H1 (cell line): ENCODE data around the gene C19orf25. TPM values are rescaled to one million over a fixed set of nuclear protein-coding genes. Genes with fewer than 3 reads are reported as not detected.

Experiments used
- CTCF ChIA-PET: fragments of 300-600 bp; sonication (Branson Sonifier 250); formaldehyde crosslinking; loops from one replicate; lab custom pipeline; 2021; ENCODE audit not compliant: partially characterized antibody; lab: Charles Lee
- POLR2A ChIA-PET: fragments of 300-600 bp; sonication (Branson Sonifier 250); formaldehyde crosslinking; loops from one replicate; lab custom pipeline; 2021; ENCODE audit warnings: inconsistent platforms; ENCODE audit not compliant: partially characterized antibody; lab: Charles Lee
- DNase-seq, 2 experiments: peaks; one replicate each; pipeline versions ENCODE4 v3.0.0 to v3.0.0-alpha.2; 2010 to 2022; ENCODE audit warnings: low spot score in 2 of 2, low read depth in 1 of 2, mixed read lengths in 1 of 2
- FAIRE-seq: peaks from 2 replicates; lab custom pipeline; 2011; peaks lifted over from hg19 to GRCh38; lab: Jason Lieb, UNC
- H2AFZ ChIP-seq: 2 replicates; pipeline ENCODE4 v1.8.1; 2012; ENCODE audit warnings: low read length, inconsistent platforms
- H2AK5ac ChIP-seq: 2 replicates; pipeline ENCODE4 v1.6.1; 2013; ENCODE audit warnings: low read depth, low read length
- H2BK120ac ChIP-seq: replicated peaks from 2 replicates; pipeline ENCODE3; 2013; ENCODE audit warnings: low read depth, low read length, inconsistent platforms
- H2BK12ac ChIP-seq: 2 replicates; pipeline ENCODE4 v1.6.1; 2013; ENCODE audit warnings: low read depth, low read length
- H2BK15ac ChIP-seq: 2 replicates; pipeline ENCODE4 v1.6.1; 2013; ENCODE audit warnings: low read length
- H2BK20ac ChIP-seq: 2 replicates; pipeline ENCODE4 v1.6.1; 2013; ENCODE audit warnings: low read length
- H2BK5ac ChIP-seq: 2 replicates; pipeline ENCODE4 v1.6.1; 2013; ENCODE audit warnings: low read depth, low read length
- H3K14ac ChIP-seq: 2 replicates; pipeline ENCODE4 v1.6.1; 2013; ENCODE audit warnings: inconsistent platforms; ENCODE audit not compliant: insufficient read length
- H3K18ac ChIP-seq: 2 replicates; pipeline ENCODE4 v1.6.1; 2013; ENCODE audit warnings: low read length; ENCODE audit errors: extremely low read depth
- H3K23ac ChIP-seq: 2 replicates; pipeline ENCODE4 v1.6.1; 2013; ENCODE audit warnings: inconsistent platforms; ENCODE audit not compliant: insufficient read length
- H3K23me2 ChIP-seq: 2 replicates; pipeline ENCODE4 v1.6.1; 2013; ENCODE audit warnings: low read depth, low read length
- H3K27ac ChIP-seq: 2 replicates; pipeline ENCODE4 v1.6.1; 2011; ENCODE audit warnings: low read depth, low read length, inconsistent platforms
- H3K27me3 ChIP-seq, 4 experiments: replicated peaks in 1 of 4; 1 replicate in 1 of 4; 2 replicates in 3 of 4; pipeline versions ENCODE4 v1.6.1 to v1.8.1; 2011 to 2013; ENCODE audit warnings: low read length in 3 of 4, mild to moderate bottlenecking in 3 of 4, inconsistent platforms in 2 of 4, mixed read lengths in 2 of 4, moderate library complexity in 1 of 4; ENCODE audit not compliant: control insufficient read depth in 3 of 4, insufficient read depth in 3 of 4; ENCODE audit errors: extremely low read depth in 1 of 4
- H3K36me3 ChIP-seq, 4 experiments: 2 replicates each; pipeline versions ENCODE4 v1.6.1 to v1.8.1; 2011 to 2013; ENCODE audit warnings: mild to moderate bottlenecking in 4 of 4, low read length in 3 of 4, moderate library complexity in 2 of 4, control low read depth in 1 of 4, inconsistent platforms in 1 of 4; ENCODE audit not compliant: insufficient read depth in 4 of 4, control insufficient read depth in 2 of 4
- H3K4ac ChIP-seq: replicated peaks from 2 replicates; pipeline ENCODE3; 2013; ENCODE audit warnings: low read length, low read depth, mixed read lengths, inconsistent platforms; ENCODE audit not compliant: insufficient read length
- H3K4me1 ChIP-seq, 4 experiments: replicated peaks in 1 of 4; 1 replicate in 1 of 4; 2 replicates in 3 of 4; pipeline versions ENCODE4 v1.6.1 to v1.8.1; 2011 to 2013; ENCODE audit warnings: low read length in 3 of 4, inconsistent platforms in 2 of 4, mixed read lengths in 1 of 4; ENCODE audit not compliant: insufficient read depth in 4 of 4, control insufficient read depth in 3 of 4
- H3K4me2 ChIP-seq, 2 experiments: 2 replicates each; pipeline versions ENCODE4 v1.6.1 to v1.8.1; 2011 to 2013; ENCODE audit warnings: low read depth in 2 of 2, low read length in 2 of 2, control low read depth in 1 of 2, inconsistent platforms in 1 of 2, mild to moderate bottlenecking in 1 of 2; ENCODE audit not compliant: insufficient read depth in 1 of 2
- H3K4me3 ChIP-seq, 4 experiments: fragments of 200-600, 300-600 bp in 1 of 4; sonication (generic), shearing (Covaris generic), sonication (Bioruptor Twin) in 1 of 4; 2 replicates each; pipeline versions ENCODE4 v1.5.1 to v1.8.1; 2011 to 2016; ENCODE audit warnings: low read length in 4 of 4, low read depth in 3 of 4, control low read depth in 2 of 4, inconsistent platforms in 2 of 4, mild to moderate bottlenecking in 2 of 4, mixed read lengths in 1 of 4, moderate library complexity in 1 of 4; ENCODE audit not compliant: insufficient read depth in 2 of 4; ENCODE audit errors: extremely low read depth in 1 of 4
- H3K56ac ChIP-seq: replicated peaks from 2 replicates; pipeline ENCODE3; 2013; ENCODE audit warnings: low read depth, mild to moderate bottlenecking, mixed read lengths, low read length, inconsistent platforms; ENCODE audit not compliant: insufficient read length
- H3K79me1 ChIP-seq: 2 replicates; pipeline ENCODE4 v1.6.1; 2013; ENCODE audit warnings: low read depth, low read length, control low read depth
- H3K79me2 ChIP-seq, 2 experiments: 2 replicates each; pipeline versions ENCODE4 v1.6.1 to v1.8.1; 2012 to 2013; ENCODE audit warnings: low read length in 2 of 2, mild to moderate bottlenecking in 2 of 2, inconsistent platforms in 1 of 2; ENCODE audit not compliant: insufficient read depth in 2 of 2, control insufficient read depth in 1 of 2
- H3K9ac ChIP-seq, 4 experiments: replicated peaks in 1 of 4; 1 replicate in 1 of 4; 2 replicates in 3 of 4; pipeline versions ENCODE4 v1.6.1 to v1.8.1; 2011 to 2013; ENCODE audit warnings: low read depth in 3 of 4, low read length in 3 of 4, control low read depth in 2 of 4, mild to moderate bottlenecking in 2 of 4, moderate library complexity in 2 of 4, inconsistent platforms in 1 of 4; ENCODE audit errors: extremely low read depth in 1 of 4
- H3K9me3 ChIP-seq, 2 experiments: 2 replicates each; pipeline versions ENCODE4 v1.6.1 to v1.8.1; 2012 to 2013; ENCODE audit warnings: mild to moderate bottlenecking in 2 of 2, moderate library complexity in 2 of 2, control low read depth in 1 of 2, inconsistent platforms in 1 of 2, low read depth in 1 of 2, low read length in 1 of 2, mixed read lengths in 1 of 2; ENCODE audit not compliant: insufficient read depth in 2 of 2
- H4K20me1 ChIP-seq, 2 experiments: replicated peaks in 1 of 2; 2 replicates each; pipeline versions ENCODE3 to v1.8.1; 2011 to 2013; ENCODE audit warnings: inconsistent platforms in 2 of 2, low read length in 2 of 2, mild to moderate bottlenecking in 1 of 2; ENCODE audit not compliant: insufficient read depth in 2 of 2, control insufficient read depth in 1 of 2
- H4K5ac ChIP-seq: 2 replicates; pipeline ENCODE4 v1.6.1; 2013; ENCODE audit warnings: low read length, low read depth, mixed read lengths, inconsistent platforms; ENCODE audit not compliant: insufficient read length
- H4K8ac ChIP-seq: 2 replicates; pipeline ENCODE4 v1.8.0; 2013; ENCODE audit warnings: mild to moderate bottlenecking, moderate library complexity, low read length, inconsistent platforms; ENCODE audit not compliant: insufficient read depth; ENCODE audit errors: extremely low read depth
- H4K91ac ChIP-seq: replicated peaks from 2 replicates; pipeline ENCODE3; 2013; ENCODE audit warnings: low read length, mixed read lengths, inconsistent platforms; ENCODE audit not compliant: insufficient read length
- BACH1 ChIP-seq: IDR thresholded peaks from 2 replicates; pipeline ENCODE4 v1.6.1; 2012; ENCODE audit warnings: low read length, improper control_type of control experiment
- BCL11A ChIP-seq, 2 experiments: IDR thresholded peaks; one replicate each; pipeline ENCODE4 v1.6.1; 2011; ENCODE audit warnings: low read depth in 2 of 2, low read length in 2 of 2, mild to moderate bottlenecking in 2 of 2
- CHD1 ChIP-seq: IDR thresholded peaks from 2 replicates; pipeline ENCODE4 v1.6.1; 2012; ENCODE audit warnings: low read depth, low read length, improper control_type of control experiment
- GTF2F1 ChIP-seq: IDR thresholded peaks from 2 replicates; pipeline ENCODE4 v1.6.1; 2012; ENCODE audit warnings: low read depth, low read length, improper control_type of control experiment, borderline replicate concordance
- HDAC6 ChIP-seq: IDR thresholded peaks from one replicate; pipeline ENCODE4 v1.7.1; 2012; ENCODE audit warnings: low read depth, mild to moderate bottlenecking, inconsistent platforms, low read length, moderate library complexity
- JUN ChIP-seq: IDR thresholded peaks from 2 replicates; pipeline ENCODE4 v1.6.1; 2011; ENCODE audit warnings: low read depth, mild to moderate bottlenecking, improper control_type of control experiment, low read length
- NANOG ChIP-seq: IDR thresholded peaks from 2 replicates; pipeline ENCODE4 v1.6.1; 2011; ENCODE audit warnings: low read length, low read depth, mild to moderate bottlenecking, inconsistent platforms; ENCODE audit not compliant: insufficient read depth, poor library complexity, severe bottlenecking
- NRF1 ChIP-seq: IDR thresholded peaks from 2 replicates; pipeline ENCODE4 v1.6.1; 2011; ENCODE audit warnings: mild to moderate bottlenecking, low read depth, low read length, improper control_type of control experiment
- RBBP5 ChIP-seq: IDR thresholded peaks from 2 replicates; pipeline ENCODE4 v1.7.1; 2012; ENCODE audit warnings: low read depth, mild to moderate bottlenecking, inconsistent platforms, low read length, moderate library complexity, borderline replicate concordance
- SP4 ChIP-seq: IDR thresholded peaks from 2 replicates; pipeline ENCODE4 v1.6.1; 2012; ENCODE audit warnings: low read length, inconsistent platforms
- TAF1 ChIP-seq: IDR thresholded peaks from 2 replicates; pipeline ENCODE4 v1.6.1; 2011; ENCODE audit warnings: mild to moderate bottlenecking, low read depth, low read length
- ZNF274 ChIP-seq: IDR thresholded peaks from 2 replicates; pipeline ENCODE4 v1.7.0; 2012; ENCODE audit warnings: low read length, borderline replicate concordance; ENCODE audit errors: extremely low read depth
- WGBS, 2 experiments: shearing (Covaris generic) in 1 of 2; methylation state at CpG; one replicate each; pipeline versions ENCODE4 v1.1.6 to v1.1.7; 2013 to 2015; ENCODE audit warnings: low lambda C conversion rate in 2 of 2, mixed read lengths in 2 of 2, inconsistent platforms in 1 of 2, low coverage in 1 of 2, missing lambda C conversion rate in 1 of 2; ENCODE audit not compliant: insufficient replicate concordance in 2 of 2, insufficient coverage in 1 of 2, insufficient read length in 1 of 2; ENCODE audit errors: extremely low coverage in 1 of 2, missing lambda C conversion rate in 1 of 2; 5-methylcytosine and 5-hydroxymethylcytosine counted together
- polyA plus RNA-seq, 7 experiments: library from polyadenylated mRNA; depleted of rRNA in 3 of 7; stranded (reverse) in 5 of 7; unstranded in 2 of 7; fragments of >200 nt in 5 of 7; fragments of 200-250 nt in 2 of 7; gene quantifications; 1 replicate in 5 of 7; 2 replicates in 1 of 7; 4 replicates in 1 of 7; pipeline versions ENCODE4 v1.2.1 to v1.2.3, GENCODE V29; 2011 to 2013; ENCODE audit warnings: missing spikeins in 2 of 7, mixed read lengths in 2 of 7
- total RNA-seq: library from RNA; stranded (reverse); fragmentation: NEBNext Ultra II Directional; extraction: Animal tissue kit (Norgen Biotek cat#: 25700); gene quantifications from 2 replicates; pipeline ENCODE4 v1.2.1, GENCODE V29; 2021
- TF ChIP-seq, protein P1 (sequence below): IDR thresholded peaks from 2 replicates; pipeline ENCODE4 v1.6.1; 2012; ENCODE audit warnings: inconsistent platforms

The C19orf25 gene
- total and polyA plus RNA-seq, 2 of the 8 experiments (the other 6 are each of a cell fraction or from before 2014, with no cell fraction given): 41.3 to 67.4 TPM

GRCh38 chr19:1487576-1488281, 8.7 kb upstream of the C19orf25 start:
- WGBS, 2 experiments: 86% methylated on average over 29 of the region's 40 CpGs; no CpG with 5 or more reads in 1 of the 2 experiments
- no peak for TF ChIP-seq NRF1
- no peak for TF ChIP-seq TAF1
- TF ChIP-seq, protein P1, sequence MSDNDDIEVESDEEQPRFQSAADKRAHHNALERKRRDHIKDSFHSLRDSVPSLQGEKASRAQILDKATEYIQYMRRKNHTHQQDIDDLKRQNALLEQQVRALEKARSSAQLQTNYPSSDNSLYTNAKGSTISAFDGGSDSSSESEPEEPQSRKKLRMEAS: no peak
- no peak for TF ChIP-seq HDAC6
- TF ChIP-seq BACH1: no peak
- no peak for TF ChIP-seq GTF2F1
- no peak for TF ChIP-seq JUN
- no peak for TF ChIP-seq ZNF274
- TF ChIP-seq NANOG: no peak
- no peak for TF ChIP-seq SP4
- TF ChIP-seq BCL11A (IDR thresholded peaks at IDR 0.05; ENCODE audit: low read depth in 2 of 2, low read length in 2 of 2): no peak
- no peak for TF ChIP-seq RBBP5
- TF ChIP-seq CHD1: no peak

More at GRCh38 chr19:1487576-1488281, 8.7 kb upstream of the C19orf25 start:
- no peak overlapping the region for H4K5ac ChIP-seq
- no peak overlapping the region for H3K27ac ChIP-seq
- no peak overlapping the region for H3K4me2 ChIP-seq
- H4K8ac ChIP-seq: no peak overlapping the region; the same call in 1 of the 2 replicates
- POLR2A ChIA-PET: interaction anchor here (0.5 to 0.7 kb wide), 2 partner anchors 19 to 51 kb away, joined by 3 read pairs; no protein-coding TSS in a partner anchor
- FAIRE-seq (no peak), DNase-seq (no peak)
- no peaks in the 10 kb centered on the region for H4K20me1 ChIP-seq
- H2AK5ac ChIP-seq: no peak overlapping the region
- no peaks in the 10 kb centered on the region for H3K9me3 ChIP-seq
- H2BK15ac ChIP-seq: no peak overlapping the region
- no peak overlapping the region for H2BK120ac ChIP-seq
- no peak overlapping the region for H3K9ac ChIP-seq
- H3K4ac ChIP-seq: no peak overlapping the region
- no peak overlapping the region for H3K14ac ChIP-seq
- CTCF ChIA-PET: interaction anchor here (0.6 kb wide), 1 partner anchor 649 kb away, joined by 3 read pairs; no protein-coding TSS in a partner anchor
- peaks cover 5% of the 10 kb centered on the region; the same call in 1 of the 2 replicates for H3K23me2 ChIP-seq
- no peaks in the 10 kb centered on the region for H3K36me3 ChIP-seq
- no peak overlapping the region for H3K56ac ChIP-seq
- no peak overlapping the region for H2BK20ac ChIP-seq
- peaks cover 3 to 17% (median 9%) of the 10 kb centered on the region in 4 experiments; a peak in 6 of 7 replicates for H3K27me3 ChIP-seq
- no peak overlapping the region for H2AFZ ChIP-seq
- no peak overlapping the region for H4K91ac ChIP-seq
- peaks cover 0 to 5% (median 2%) of the 10 kb centered on the region in 4 experiments; a peak in 4 of 7 replicates for H3K4me1 ChIP-seq
- H3K18ac ChIP-seq: no peak overlapping the region
- no peak overlapping the region for H2BK5ac ChIP-seq
- H3K79me2 ChIP-seq: no peaks in the 10 kb centered on the region
- H3K23ac ChIP-seq: no peak overlapping the region
- H2BK12ac ChIP-seq: peak overlapping the region; percentile 60; the same call in 1 of the 2 replicates
- H3K4me3 ChIP-seq: no peak overlapping the region
- H3K79me1 ChIP-seq: no peaks in the 10 kb centered on the region
